Breast epithelium (tissue), 3 donors: ENCODE results near the gene SLC28A2.

ENCODE experiments used
- POLR2A ChIP-seq: fragments of 450-650 bp; IDR thresholded peaks from one replicate; pipeline ENCODE4 v1.6.1; 2016; ENCODE audit warnings: antibody characterized with exemption, mild to moderate bottlenecking, moderate library complexity
- POLR2AphosphoS5 ChIP-seq, 3 donors: sonication (generic); formaldehyde crosslinking; IDR thresholded peaks; one replicate each; pipeline ENCODE4 v1.6.1; 2017; ENCODE audit warnings: antibody characterized with exemption in 3 of 3

DNA sequence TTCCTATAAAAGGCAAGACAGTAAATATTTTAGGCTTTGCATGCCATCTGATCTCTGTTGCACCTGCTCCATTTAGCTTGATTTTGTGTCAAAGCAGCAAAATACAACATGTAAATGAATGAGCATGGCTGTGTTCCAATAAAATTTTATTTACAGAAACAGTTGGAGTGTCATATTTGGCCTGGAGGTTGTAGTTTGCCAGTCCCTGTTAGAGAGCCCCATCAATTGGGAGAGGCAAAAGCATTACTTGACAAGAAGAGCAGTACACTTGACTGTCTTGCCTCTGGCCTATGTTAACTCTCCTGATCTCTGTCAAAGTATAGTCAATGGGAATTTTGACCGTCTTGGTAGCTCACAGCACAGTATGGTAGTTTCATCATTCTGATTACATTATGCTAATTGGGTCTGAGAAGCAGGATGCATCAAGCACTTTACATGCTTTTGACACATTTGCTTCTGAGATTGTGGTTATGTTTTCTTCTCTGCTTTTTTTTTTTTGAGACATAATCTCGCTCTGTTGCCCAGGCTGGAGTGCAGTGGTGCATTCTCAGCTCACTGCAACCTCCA is 35.4 kb downstream of the SLC28A2 start:
- TF ChIP-seq POLR2AphosphoS5 (IDR thresholded peaks at IDR 0.05), result no peak
- TF ChIP-seq POLR2A, result no peak
